ENCODE data around the gene MMGT1.
A peak's percentile ranks its signal among the peaks of the same experiment; 100 is the strongest.

MMGT1 gene

GRCh38 chrX:135973548-135974278, at the start of gene MMGT1:
Gene MMGT1, minus strand, starts transcription at chrX:135973988. Its CDS starts 313 bp downstream, at chrX:135973675.
- DNase-seq = peak; percentile 4

GRCh38 chrX:136021903-136022302, 48.1 kb upstream of the MMGT1 start:
- no peak for DNase-seq

- no peak for DNase-seq
These were observed 47.4 kb upstream of the MMGT1 start for GRCh38 chrX:136021160-136021559.

- no peak for DNase-seq
These were observed 45.4 kb upstream of the MMGT1 start for GRCh38 chrX:136019226-136019625.

GRCh38 chrX:136016881-136017280, 43.1 kb upstream of the MMGT1 start:
- DNase-seq = no peak

- no peak for DNase-seq
These were observed 41.2 kb upstream of the MMGT1 start for GRCh38 chrX:136015016-136015415.

GRCh38 chrX:135988245-135988644, 14.5 kb upstream of the MMGT1 start:
- DNase-seq = no peak

GRCh38 chrX:135985973-135986310, 12.2 kb upstream of the MMGT1 start:
- DNase-seq = no peak

GRCh38 chrX:135985157-135985972, 11.6 kb upstream of the MMGT1 start, which contains the start of gene SLC9A6:
Gene SLC9A6, plus strand, starts transcription at chrX:135985435. Its CDS starts 224 bp downstream, at chrX:135985659.
- no peak for DNase-seq

- no peak for DNase-seq
These were observed 11.0 kb upstream of the MMGT1 start for GRCh38 chrX:135984791-135985156.

GRCh38 chrX:135984256-135984655, 10.5 kb upstream of the MMGT1 start:
- no peak for DNase-seq

- DNase-seq = no peak
These were observed 9.1 kb upstream of the MMGT1 start for GRCh38 chrX:135982860-135983259.

GRCh38 chrX:135981668-135982067, 7.9 kb upstream of the MMGT1 start:
- no peak for DNase-seq

- DNase-seq = no peak
These were observed 7.2 kb upstream of the MMGT1 start for GRCh38 chrX:135981010-135981409.

GRCh38 chrX:135977611-135978010, 3.8 kb upstream of the MMGT1 start:
- no peak for DNase-seq

- DNase-seq = no peak
These were observed 1.6 kb upstream of the MMGT1 start for GRCh38 chrX:135975421-135975820.

GRCh38 chrX:135974279-135974856, 580 bp upstream of the MMGT1 start:
- DNase-seq = no peak

GRCh38 chrX:135973025-135973547, 702 bp downstream of the MMGT1 start:
- no peak for DNase-seq

GRCh38 chrX:135951291-135951690, 22.5 kb downstream of the MMGT1 start:
- no peak for DNase-seq

- DNase-seq = no peak
These were observed 29.3 kb downstream of the MMGT1 start for GRCh38 chrX:135944486-135944885.

GRCh38 chrX:135931644-135932487, 41.9 kb downstream of the MMGT1 start:
- no peak for DNase-seq

- no peak for DNase-seq
These were observed 45.9 kb downstream of the MMGT1 start for GRCh38 chrX:135927897-135928296.

GRCh38 chrX:135923353-135923752, 50.4 kb downstream of the MMGT1 start:
- DNase-seq = no peak
